ENCODE measurements around the gene THSD4. TPM values are rescaled to one million over a fixed set of nuclear protein-coding genes. Genes with fewer than 3 reads are reported as not detected.

The THSD4 gene
- total RNA-seq, 6 donors from 2014 or later: 16.8 to 39.7 (median 21.7) TPM

GRCh38 chr15:71611553-71612396 lies 496.5 kb downstream of the THSD4 start:
- ATAC-seq (ENCODE audit: low FRiP score in 2 of 2) (no peak), DNase-seq (no peak)
- 75 to 87% methylated on average over 6 of the region's 6 CpGs for WGBS, 2 donors
- H3K4me1 ChIP-seq: peaks cover 6 to 34% (median 13%) of the 10 kb centered on the region in 4 donors
- TF ChIP-seq CTCF (IDR thresholded peaks at IDR 0.05) (no peak), POLR2A (IDR thresholded peaks at IDR 0.05) (no peak), POLR2AphosphoS5 (IDR thresholded peaks at IDR 0.05) (no peak), EP300 (IDR thresholded peaks at IDR 0.05) (no peak)
- no peaks in the 10 kb centered on the region for H3K36me3 ChIP-seq
- peak overlapping the region in 3 of 4 donors; percentile 19 to 32 (median 24) for H3K27ac ChIP-seq
- no peaks in the 10 kb centered on the region for H3K27me3 ChIP-seq
- no peak overlapping the region for H3K4me3 ChIP-seq
- H3K9me3 ChIP-seq: no peaks in the 10 kb centered on the region

GRCh38 chr15:71612397-71612722 lies 497.1 kb downstream of the THSD4 start:
- Histone ChIP-seq H3K27ac (peak overlapping the region in 3 of 4 donors; percentile 5 to 33 (median 10)), H3K4me3 (no peak overlapping the region), H3K9me3 (no peaks in the 10 kb centered on the region), H3K4me1 (peaks cover 6 to 32% (median 13%) of the 10 kb centered on the region in 4 donors), H3K27me3 (no peaks in the 10 kb centered on the region), H3K36me3 (no peaks in the 10 kb centered on the region)
- no peak for ATAC-seq (ENCODE audit: low FRiP score in 2 of 2)
- no peak for TF ChIP-seq POLR2AphosphoS5 (IDR thresholded peaks at IDR 0.05)
- TF ChIP-seq POLR2A (IDR thresholded peaks at IDR 0.05): no peak
- TF ChIP-seq CTCF (IDR thresholded peaks at IDR 0.05): no peak
- TF ChIP-seq EP300 (IDR thresholded peaks at IDR 0.05): no peak
- DNase-seq: no peak
- 75 to 80% methylated on average over 1 of the region's 1 CpG for WGBS, 2 donors

GRCh38 chr15:71612869-71613268 lies 497.6 kb downstream of the THSD4 start:
- no peak for ATAC-seq (ENCODE audit: low FRiP score in 2 of 2)
- TF ChIP-seq POLR2A (IDR thresholded peaks at IDR 0.05): no peak
- no peak for TF ChIP-seq CTCF (IDR thresholded peaks at IDR 0.05)
- no peak for TF ChIP-seq POLR2AphosphoS5 (IDR thresholded peaks at IDR 0.05)
- no peak for TF ChIP-seq EP300 (IDR thresholded peaks at IDR 0.05)
- no peak for DNase-seq
- H3K27me3 ChIP-seq: no peaks in the 10 kb centered on the region
- peaks cover 6 to 32% (median 13%) of the 10 kb centered on the region in 4 donors for H3K4me1 ChIP-seq
- no peaks in the 10 kb centered on the region for H3K9me3 ChIP-seq
- H3K27ac ChIP-seq: peak overlapping the region in 1 of 4 donors; percentile 5
- H3K36me3 ChIP-seq: no peaks in the 10 kb centered on the region
- H3K4me3 ChIP-seq: no peak overlapping the region
- WGBS, 2 donors: 57 to 83% methylated on average over 2 of the region's 2 CpGs

GRCh38 chr15:71623111-71623510 lies 507.8 kb downstream of the THSD4 start:
- 94 to 95% methylated on average over 4 of the region's 4 CpGs for WGBS, 2 donors
- TF ChIP-seq CTCF (IDR thresholded peaks at IDR 0.05) (no peak), POLR2AphosphoS5 (IDR thresholded peaks at IDR 0.05) (no peak), POLR2A (IDR thresholded peaks at IDR 0.05) (no peak), EP300 (IDR thresholded peaks at IDR 0.05) (no peak)
- Histone ChIP-seq H3K27me3 (no peaks in the 10 kb centered on the region), H3K36me3 (no peaks in the 10 kb centered on the region), H3K4me1 (no peaks in the 10 kb centered on the region), H3K4me3 (no peak overlapping the region), H3K27ac (no peak overlapping the region), H3K9me3 (no peaks in the 10 kb centered on the region)
- DNase-seq (no peak), ATAC-seq (ENCODE audit: low FRiP score in 2 of 2) (no peak)

Data from upper lobe of left lung (tissue), 6 donors.